SK-N-MC (cell line): Measurements from ENCODE around the gene DYNLT5.
"Not testable (repeated sequence)": the region's sequence is repeated elsewhere in the genome, so short reads cannot be mapped to it uniquely, and the experiment has no call there.

Source experiments
- EZH2 ChIP-seq: fragments of 200-600 bp; sonication (generic); IDR thresholded peaks from one replicate; pipeline ENCODE4 v1.6.1; 2017; ENCODE audit warnings: antibody characterized with exemption
- POLR2AphosphoS5 ChIP-seq: IDR thresholded peaks from 2 replicates; pipeline ENCODE4 v1.6.1; 2012; ENCODE audit warnings: mild to moderate bottlenecking, low read depth, low read length, borderline replicate concordance

DNA sequence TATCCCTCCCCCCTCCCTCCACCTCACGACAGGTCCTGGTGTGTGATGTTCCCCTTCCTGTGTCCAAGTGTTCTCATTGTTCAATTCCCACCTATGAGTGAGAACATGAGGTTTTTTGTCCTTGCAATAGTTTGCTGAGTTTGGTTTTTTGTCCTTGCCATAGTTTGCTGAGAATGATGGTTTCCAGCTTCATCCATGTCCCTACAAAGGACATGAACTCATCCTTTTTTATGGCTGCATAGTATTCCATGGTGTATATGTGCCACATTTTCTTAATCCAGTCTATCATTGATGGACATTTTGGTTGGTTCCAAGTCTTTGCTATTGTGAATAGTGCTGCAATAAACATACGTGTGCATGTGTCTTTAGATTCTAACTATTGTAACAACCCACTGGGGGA, 43.6 kb downstream of the DYNLT5 start:
- not testable (repeated sequence) for TF ChIP-seq EZH2, POLR2AphosphoS5
